ENCODE measurements around the gene CENPB. TPM values are rescaled to one million over a fixed set of nuclear protein-coding genes. Genes with fewer than 3 reads are reported as not detected.

The CENPB gene
- total and polyA plus RNA-seq, 11 donors: 56.2 to 122 (median 75.3) TPM

GRCh38 chr20:3740615-3741301, 45.8 kb downstream of the CENPB start:
- Histone ChIP-seq H3K4me1 (peaks cover 0 to 69% (median 36%) of the 10 kb centered on the region in 12 donors), H3K27me3 (peaks cover 0 to 12% (median 0%) of the 10 kb centered on the region in 9 donors), H3K36me3 (peaks cover 0 to 35% (median 11%) of the 10 kb centered on the region in 9 donors)

GRCh38 chr20:3739926-3740451, 46.6 kb downstream of the CENPB start:
- Histone ChIP-seq H3K9me3 (no peaks in the 10 kb centered on the region), H3K27ac (peak overlapping the region; percentile 70 to 95 (median 86)), H3K27me3 (peaks cover 0 to 5% (median 0%) of the 10 kb centered on the region in 9 donors), H3K4me3 (no peak overlapping the region), H3K4me1 (peaks cover 0 to 77% (median 38%) of the 10 kb centered on the region in 12 donors), H3K36me3 (peaks cover 0 to 30% (median 8%) of the 10 kb centered on the region in 9 donors)
- 57 to 71% (median 69%) methylated on average over 6 to 7 of the region's 7 CpGs for WGBS, 4 donors
- no peak for TF ChIP-seq CTCF (IDR thresholded peaks at IDR 0.05)
- TF ChIP-seq POLR2A (IDR thresholded peaks at IDR 0.05): no peak
- intact Hi-C loops (cut with DNase I): loop anchor here in 1 of 10 donors (1.0 kb wide), 1 partner anchor 10 kb away; no protein-coding TSS in a partner anchor
- DNase-seq (peak in 1 of 5 donors; percentile 54), ATAC-seq (no peak)

More at GRCh38 chr20:3740615-3741301, 45.8 kb downstream of the CENPB start:
- DNase-seq (peak in 1 of 5 donors; percentile 62), ATAC-seq (no peak)
- intact Hi-C loops (cut with DNase I): no loop called here
- H3K27ac ChIP-seq: peak overlapping the region; percentile 70 to 95 (median 86)
- H3K9me3 ChIP-seq: no peaks in the 10 kb centered on the region
- 88 to 98% (median 91%) methylated on average over 15 of the region's 15 CpGs for WGBS, 4 donors
- no peak overlapping the region for H3K4me3 ChIP-seq
- TF ChIP-seq CTCF (IDR thresholded peaks at IDR 0.05) (no peak), POLR2A (IDR thresholded peaks at IDR 0.05) (no peak)

GRCh38 chr20:3739054-3739925, 47.2 kb downstream of the CENPB start:
- Histone ChIP-seq H3K27me3 (no peaks in the 10 kb centered on the region), H3K4me1 (peaks cover 0 to 77% (median 38%) of the 10 kb centered on the region in 12 donors), H3K4me3 (peak overlapping the region in 3 of 12 donors; percentile 5 to 21 (median 8)), H3K27ac (peak overlapping the region; percentile 70 to 95 (median 86)), H3K9me3 (no peaks in the 10 kb centered on the region), H3K36me3 (peaks cover 0 to 24% (median 5%) of the 10 kb centered on the region in 9 donors)
- ATAC-seq (peak; percentile 66 to 93 (median 79)), DNase-seq (peak; percentile 68 to 79 (median 75))
- 45 to 67% (median 60%) methylated on average over 18 to 19 of the region's 19 CpGs for WGBS, 4 donors
- intact Hi-C loops (cut with DNase I): loop anchor here in 1 of 10 donors (1.0 kb wide), 1 partner anchor 9 kb away; no protein-coding TSS in a partner anchor
- TF ChIP-seq POLR2A (IDR thresholded peaks at IDR 0.05) (no peak), CTCF (IDR thresholded peaks at IDR 0.05) (no peak)
